ENCODE data around the gene CSKMT. TPM values are rescaled to one million over a fixed set of nuclear protein-coding genes. Genes with fewer than 3 reads are reported as not detected.

The CSKMT gene
- total and polyA plus RNA-seq, 10 of the 15 experiments (the other 5 are each of a cell fraction or from before 2014, with no cell fraction given): 7.0 to 213 (median 21.6) TPM

DNA sequence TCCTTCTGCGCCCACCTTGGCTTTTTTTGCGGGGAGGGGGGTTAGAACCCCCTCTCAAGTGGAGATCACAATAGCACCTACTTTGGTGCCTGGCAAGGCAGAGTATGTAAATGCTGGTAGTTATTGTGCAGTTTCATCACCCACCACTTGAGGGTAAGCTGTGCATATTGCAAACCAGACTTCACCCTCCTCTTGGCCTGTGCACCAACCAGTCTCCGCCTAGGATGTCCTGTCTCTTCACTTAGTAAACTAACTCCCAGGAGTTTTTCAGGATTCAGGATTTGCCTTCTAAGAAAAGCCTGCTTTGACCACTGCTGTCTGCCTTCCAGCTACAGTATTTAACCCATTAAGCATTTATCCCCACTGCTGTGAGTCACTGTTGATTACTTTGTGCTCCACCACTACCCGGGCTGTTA, 15.7 kb downstream of the CSKMT start:
- no TSS peak for BruUV-seq (replicated peaks)
- DNase-seq (ENCODE audit: low read depth, low spot score): no peak
- in situ Hi-C loops (cut with MboI) (no loop called here), intact Hi-C loops (cut with micrococcal nuclease; ENCODE audit: unreplicated experiment) (loop anchor here (2.0 to 10.0 kb wide), 2 partner anchors 160 to 216 kb away; no protein-coding TSS in a partner anchor)
- Histone ChIP-seq H3K27ac (ENCODE audit: control insufficient read depth, insufficient read depth) (no peak overlapping the region), H2AFZ (ENCODE audit: control insufficient read depth, low read depth, low read length) (peak overlapping the region; percentile 74), H3K4me2 (ENCODE audit: control insufficient read depth, insufficient read depth) (no peak overlapping the region), H3K4me3 (no peak overlapping the region), H3K9me3 (replicated peaks; ENCODE audit: control insufficient read depth, insufficient read depth, low read length) (no peaks in the 10 kb centered on the region), H4K20me1 (ENCODE audit: control insufficient read depth, insufficient read depth) (no peaks in the 10 kb centered on the region; the same call in 1 of the 2 replicates), H3K36me3 (ENCODE audit: control insufficient read depth in 2 of 2, insufficient read depth in 2 of 2, low read length in 1 of 2) (peaks cover 0 to 7% of the 10 kb centered on the region in 2 experiments; a peak in 1 of 4 replicates), H3K4me1 (ENCODE audit: control insufficient read depth, insufficient read depth, low read length) (peaks cover 11% of the 10 kb centered on the region), H3K79me2 (ENCODE audit: control insufficient read depth, insufficient read depth, low read length) (peaks cover 20% of the 10 kb centered on the region), H3K27me3 (replicated peaks in 1 of 2; ENCODE audit: control insufficient read depth in 2 of 2, insufficient read depth in 2 of 2, low read length in 1 of 2) (no peaks in the 10 kb centered on the region), H3K9ac (ENCODE audit: control insufficient read depth, insufficient read depth, low read length) (no peak overlapping the region)
- ATAC-seq: peak; percentile 91
- WGBS (ENCODE audit: insufficient coverage, insufficient replicate concordance, low lambda C conversion rate, missing lambda C conversion rate): 36% methylated on average over 4 of the region's 4 CpGs
- RAD21 ChIA-PET (ENCODE audit: unreplicated experiment): interaction anchor here (0.9 to 1.9 kb wide), 8 partner anchors 9 to 256 kb away, joined by 3 to 8 read pairs (median 3); partner anchors contain the start of genes C11orf98, CSKMT, LBHD1 and TMEM179B
- SMC1A ChIA-PET (ENCODE audit: uncharacterized antibody, unreplicated experiment): interaction anchor here (0.6 to 2.1 kb wide), 18 partner anchors 9 to 201 kb away, joined by 3 to 7 read pairs (median 4); partner anchors contain the start of genes C11orf98, CSKMT, HNRNPUL2 and LBHD1
- POLR2A ChIA-PET: interaction anchor here (0.5 to 9.7 kb wide), 17 partner anchors 9 to 245 kb away, joined by 3 to 83 read pairs (median 4); partner anchors contain the start of genes BSCL2, C11orf98, CSKMT and GNG3
- CTCF ChIA-PET: interaction anchor here (0.6 to 2.9 kb wide), 28 partner anchors 9 to 256 kb away, joined by 3 to 24 read pairs (median 4); partner anchors contain the start of genes C11orf98, CSKMT, LRRN4CL and POLR2G
- no peak for FAIRE-seq
- no peak for TF ChIP-seq ASH2L (IDR thresholded peaks at IDR 0.05; ENCODE audit: borderline replicate concordance, low read depth)
- TF ChIP-seq EED (IDR thresholded peaks at IDR 0.05; ENCODE audit: low read depth): no peak
- TF ChIP-seq ZNF622 (IDR thresholded peaks at IDR 0.05): no peak
- no peak for TF ChIP-seq TAF1 (IDR thresholded peaks at IDR 0.05; ENCODE audit: borderline replicate concordance, low read depth, low read length)
- no peak for TF ChIP-seq FOXM1 (IDR thresholded peaks at IDR 0.05; ENCODE audit: low read depth, low read length)
- TF ChIP-seq KLF5 (IDR thresholded peaks at IDR 0.05; ENCODE audit: partially characterized antibody): no peak
- no peak for TF ChIP-seq JUND (IDR thresholded peaks at IDR 0.05; ENCODE audit: low read depth, low read length)
- peak; percentile 63 to 69 (median 65) for TF ChIP-seq CTCF (IDR thresholded peaks at IDR 0.05 in 2 of 3, conservative IDR thresholded peaks at IDR 0.05 in 1 of 3; ENCODE audit: control insufficient read depth in 2 of 3, extremely low read depth in 1 of 3, insufficient read depth in 1 of 3, low read depth in 3 of 3, low read length in 3 of 3)
- no peak for TF ChIP-seq RFX5 (IDR thresholded peaks at IDR 0.05; ENCODE audit: low read depth, low read length)
- no peak for TF ChIP-seq MXI1 (IDR thresholded peaks at IDR 0.05; ENCODE audit: low read depth, low read length)
- no peak for TF ChIP-seq ATF7 (IDR thresholded peaks at IDR 0.05; ENCODE audit: low read depth)
- TF ChIP-seq ZBTB33 (IDR thresholded peaks at IDR 0.05): no peak
- TF ChIP-seq, protein P1, sequence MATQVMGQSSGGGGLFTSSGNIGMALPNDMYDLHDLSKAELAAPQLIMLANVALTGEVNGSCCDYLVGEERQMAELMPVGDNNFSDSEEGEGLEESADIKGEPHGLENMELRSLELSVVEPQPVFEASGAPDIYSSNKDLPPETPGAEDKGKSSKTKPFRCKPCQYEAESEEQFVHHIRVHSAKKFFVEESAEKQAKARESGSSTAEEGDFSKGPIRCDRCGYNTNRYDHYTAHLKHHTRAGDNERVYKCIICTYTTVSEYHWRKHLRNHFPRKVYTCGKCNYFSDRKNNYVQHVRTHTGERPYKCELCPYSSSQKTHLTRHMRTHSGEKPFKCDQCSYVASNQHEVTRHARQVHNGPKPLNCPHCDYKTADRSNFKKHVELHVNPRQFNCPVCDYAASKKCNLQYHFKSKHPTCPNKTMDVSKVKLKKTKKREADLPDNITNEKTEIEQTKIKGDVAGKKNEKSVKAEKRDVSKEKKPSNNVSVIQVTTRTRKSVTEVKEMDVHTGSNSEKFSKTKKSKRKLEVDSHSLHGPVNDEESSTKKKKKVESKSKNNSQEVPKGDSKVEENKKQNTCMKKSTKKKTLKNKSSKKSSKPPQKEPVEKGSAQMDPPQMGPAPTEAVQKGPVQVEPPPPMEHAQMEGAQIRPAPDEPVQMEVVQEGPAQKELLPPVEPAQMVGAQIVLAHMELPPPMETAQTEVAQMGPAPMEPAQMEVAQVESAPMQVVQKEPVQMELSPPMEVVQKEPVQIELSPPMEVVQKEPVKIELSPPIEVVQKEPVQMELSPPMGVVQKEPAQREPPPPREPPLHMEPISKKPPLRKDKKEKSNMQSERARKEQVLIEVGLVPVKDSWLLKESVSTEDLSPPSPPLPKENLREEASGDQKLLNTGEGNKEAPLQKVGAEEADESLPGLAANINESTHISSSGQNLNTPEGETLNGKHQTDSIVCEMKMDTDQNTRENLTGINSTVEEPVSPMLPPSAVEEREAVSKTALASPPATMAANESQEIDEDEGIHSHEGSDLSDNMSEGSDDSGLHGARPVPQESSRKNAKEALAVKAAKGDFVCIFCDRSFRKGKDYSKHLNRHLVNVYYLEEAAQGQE (IDR thresholded peaks at IDR 0.05; ENCODE audit: low read depth, low read length): no peak
- TF ChIP-seq RUNX3 (IDR thresholded peaks at IDR 0.05; ENCODE audit: low read length): no peak
- TF ChIP-seq ZNF274 (IDR thresholded peaks at IDR 0.05; ENCODE audit: insufficient read depth, insufficient read length): no peak
- TF ChIP-seq PAX5 (IDR thresholded peaks at IDR 0.05; ENCODE audit: borderline replicate concordance, low read depth, low read length): no peak
- no peak for TF ChIP-seq TARDBP (IDR thresholded peaks at IDR 0.05; ENCODE audit: borderline replicate concordance)
- peak; percentile 32; the same call in 1 of the 2 replicates for TF ChIP-seq SMC3 (IDR thresholded peaks at IDR 0.05; ENCODE audit: borderline replicate concordance, low read length)
